HCT116 (cell line): ENCODE measurements around the gene RNH1. TPM values are rescaled to one million over a fixed set of nuclear protein-coding genes. Genes with fewer than 3 reads are reported as not detected.

Experiments used
- ATAC-seq: fragments of 200-7000 bp; cut with Tn5 transposase; 2 replicates; pipeline ENCODE4 v1.9.1; 2020; ENCODE audit warnings: mild to moderate bottlenecking, moderate library complexity
- BruUV-seq: library from RNA; stranded (reverse); fragments of 400-500 nt; replicated peaks from 2 replicates; lab custom pipeline; 2021; lab: Mats Ljungman, UMichigan
- CTCF ChIA-PET: fragments of 300-600 bp; sonication (Branson Sonifier 250); formaldehyde crosslinking; loops from one replicate; lab custom pipeline; 2021; ENCODE audit warnings: antibody characterized with exemption; lab: Charles Lee
- POLR2A ChIA-PET: fragments of 300-600, 350-600 bp; sonication (Branson Sonifier 250); formaldehyde crosslinking; loops from one replicate; lab custom pipeline; 2021; ENCODE audit warnings: antibody characterized with exemption; lab: Charles Lee
- RAD21 ChIA-PET, 2 experiments: fragments of 300-600 bp; sonication (Branson Sonifier 250); formaldehyde crosslinking; loops; one replicate each; lab custom pipeline; 2023; ENCODE audit warnings: low total read pairs in 2 of 2; ENCODE audit not compliant: uncharacterized antibody in 2 of 2, unreplicated experiment in 2 of 2, low non-redundant PET in 1 of 2; lab: Charles Lee
- DNase-seq: peaks from one replicate; pipeline ENCODE4 v3.0.0-alpha.2; 2010; ENCODE audit warnings: low read depth, low spot score
- H2AFZ ChIP-seq: fragments of 200-600 bp; shearing (Covaris generic), sonication (generic); 2 replicates; pipeline ENCODE4 v1.6.1; 2017; ENCODE audit warnings: low read depth, mixed run types, mixed read lengths, antibody characterized with exemption, low read length; ENCODE audit not compliant: poor library complexity, severe bottlenecking
- H3K27ac ChIP-seq: 2 replicates; pipeline ENCODE4 v1.5.1; 2012; ENCODE audit warnings: low read depth, low read length
- H3K27me3 ChIP-seq: fragments of 200-600 bp; sonication (generic); 2 replicates; pipeline ENCODE4 v1.6.1; 2016; ENCODE audit warnings: mixed run types, low read length, mixed read lengths; ENCODE audit not compliant: insufficient read depth
- H3K36me3 ChIP-seq, 2 experiments: fragments of 200-500 bp in 1 of 2; fragments of 200-600 bp in 1 of 2; sonication (Bioruptor generic) in 1 of 2; sonication (generic) in 1 of 2; 2 replicates each; pipeline versions ENCODE4 v1.5.1 to v1.6.1; 2014 to 2016; ENCODE audit warnings: low read length in 2 of 2, inconsistent platforms in 1 of 2, mixed read lengths in 1 of 2, mixed run types in 1 of 2; ENCODE audit not compliant: insufficient read depth in 2 of 2, control insufficient read depth in 1 of 2
- H3K4me1 ChIP-seq, 2 experiments: fragments of 200-600 bp in 1 of 2; sonication (generic) in 1 of 2; 2 replicates each; pipeline versions ENCODE4 v1.5.1 to v1.6.1; 2012 to 2017; ENCODE audit warnings: low read length in 2 of 2, inconsistent platforms in 1 of 2, mild to moderate bottlenecking in 1 of 2, mixed read lengths in 1 of 2, mixed run types in 1 of 2, moderate library complexity in 1 of 2; ENCODE audit not compliant: insufficient read depth in 2 of 2, control insufficient read depth in 1 of 2
- H3K4me2 ChIP-seq: fragments of 200-600 bp; sonication (generic); 2 replicates; pipeline ENCODE4 v1.6.1; 2017; ENCODE audit warnings: mixed run types, low read length, mixed read lengths
- H3K4me3 ChIP-seq, 2 experiments: fragments of 200-600 bp in 1 of 2; sonication (generic) in 1 of 2; replicated peaks in 1 of 2; 2 replicates each; pipeline ENCODE4 v1.5.1; 2011 to 2016; ENCODE audit warnings: low read length in 2 of 2, control low read depth in 1 of 2, low read depth in 1 of 2, mild to moderate bottlenecking in 1 of 2, mixed read lengths in 1 of 2, mixed run types in 1 of 2
- H3K79me2 ChIP-seq: fragments of 200-600 bp; sonication (generic); 2 replicates; pipeline ENCODE4 v1.6.1; 2017; ENCODE audit warnings: mild to moderate bottlenecking, mixed run types, low read length, moderate library complexity, mixed read lengths; ENCODE audit not compliant: insufficient read depth
- H3K9ac ChIP-seq: fragments of 200-600 bp; sonication (generic); 2 replicates; pipeline ENCODE4 v1.6.1; 2016; ENCODE audit warnings: low read length, mixed read lengths
- H3K9me2 ChIP-seq: fragments of 200-600 bp; sonication (generic), shearing (Covaris generic); 2 replicates; pipeline ENCODE4 v1.6.1; 2017; ENCODE audit warnings: mixed run types, mild to moderate bottlenecking, moderate library complexity; ENCODE audit not compliant: insufficient read depth
- H3K9me3 ChIP-seq, 2 experiments: fragments of 200-500 bp in 1 of 2; fragments of 200-600 bp in 1 of 2; sonication (Bioruptor generic) in 1 of 2; sonication (generic) in 1 of 2; 2 replicates each; pipeline ENCODE4 v1.6.1; 2014 to 2017; ENCODE audit warnings: low read length in 2 of 2, mixed read lengths in 2 of 2, inconsistent platforms in 1 of 2, low read depth in 1 of 2, mild to moderate bottlenecking in 1 of 2, mixed run types in 1 of 2, moderate library complexity in 1 of 2; ENCODE audit not compliant: control insufficient read depth in 1 of 2, insufficient read depth in 1 of 2
- H4K20me1 ChIP-seq: fragments of 200-600 bp; sonication (generic), shearing (Covaris generic); 2 replicates; pipeline ENCODE4 v1.6.1; 2017; ENCODE audit warnings: mixed run types, mild to moderate bottlenecking, moderate library complexity; ENCODE audit not compliant: insufficient read depth
- ATF3 ChIP-seq: IDR thresholded peaks from 2 replicates; pipeline ENCODE4 v1.6.1; 2012
- CBX3 ChIP-seq: IDR thresholded peaks from 2 replicates; pipeline ENCODE4 v1.6.1; 2012; ENCODE audit warnings: low read depth
- CEBPB ChIP-seq: IDR thresholded peaks from 2 replicates; pipeline ENCODE4 v1.6.1; 2012; ENCODE audit warnings: low read depth
- EGR1 ChIP-seq: IDR thresholded peaks from 2 replicates; pipeline ENCODE4 v1.6.1; 2012; ENCODE audit warnings: low read depth
- ELF1 ChIP-seq: IDR thresholded peaks from 2 replicates; pipeline ENCODE4 v1.6.1; 2012; ENCODE audit warnings: low read depth, borderline replicate concordance
- EZH2 ChIP-seq: fragments of 200-600 bp; sonication (generic); IDR thresholded peaks from 2 replicates; pipeline ENCODE4 v1.6.1; 2017; ENCODE audit warnings: antibody characterized with exemption, mixed run types
- JUND ChIP-seq: IDR thresholded peaks from 2 replicates; pipeline ENCODE4 v1.6.1; 2012
- MAX ChIP-seq: IDR thresholded peaks from 2 replicates; pipeline ENCODE4 v1.6.1; 2012
- POLR2A ChIP-seq: IDR thresholded peaks from 2 replicates; pipeline ENCODE4 v1.7.0; 2011; ENCODE audit warnings: borderline replicate concordance; ENCODE audit not compliant: insufficient read depth, insufficient read length; ENCODE audit errors: extremely low read depth
- RAD21 ChIP-seq: IDR thresholded peaks from 2 replicates; pipeline ENCODE4 v1.6.1; 2012; ENCODE audit warnings: low read depth, mild to moderate bottlenecking
- REST ChIP-seq: IDR thresholded peaks from 2 replicates; pipeline ENCODE4 v1.6.1; 2012; ENCODE audit warnings: low read depth
- TCF7L2 ChIP-seq: IDR thresholded peaks from 2 replicates; pipeline ENCODE4 v1.7.0; 2011; ENCODE audit warnings: borderline replicate concordance, inconsistent platforms; ENCODE audit not compliant: insufficient read depth, insufficient read length; ENCODE audit errors: extremely low read depth
- ZBTB33 ChIP-seq: IDR thresholded peaks from 2 replicates; pipeline ENCODE4 v1.6.1; 2011; ENCODE audit warnings: mild to moderate bottlenecking, low read length, moderate library complexity; ENCODE audit not compliant: insufficient replicate concordance; ENCODE audit errors: extremely low read depth
- ZFX ChIP-seq: fragments of 450-650 bp; IDR thresholded peaks from 2 replicates; pipeline ENCODE4 v1.6.1; 2017
- intact Hi-C: fragments of 100-400 bp; cut with micrococcal nuclease; formaldehyde crosslinking; loops from 2 replicates; pipeline ENCODE4 v1.10.0; 2022
- total RNA-seq: library from RNA; stranded (reverse); gene quantifications from one replicate; pipeline ENCODE4 v1.2.1, GENCODE V29; 2021; ENCODE audit not compliant: unreplicated experiment

The RNH1 gene
- total RNA-seq, 1 experiment from 2014 or later, result 120 TPM

- intact Hi-C loops, result no loop called here
- Histone ChIP-seq H3K9me2 (no peaks in the 10 kb centered on the region), H3K9me3 (no peaks in the 10 kb centered on the region), H3K9ac (no peak overlapping the region), H3K36me3 (peaks cover 3% of the 10 kb centered on the region in 2 experiments; a peak in 2 of 4 replicates), H3K4me1 (no peaks in the 10 kb centered on the region)
- TF ChIP-seq ZBTB33, result no peak
- no peak for TF ChIP-seq ZFX
- TF ChIP-seq CEBPB, result no peak
- TF ChIP-seq EZH2, result no peak
- TF ChIP-seq POLR2A, result no peak
- no peak for TF ChIP-seq REST
- no peak for TF ChIP-seq ELF1
- no peak for TF ChIP-seq MAX
- TF ChIP-seq TCF7L2, result no peak
- TF ChIP-seq JUND, result no peak
- TF ChIP-seq RAD21, result no peak
- TF ChIP-seq CBX3, result no peak
- no peak for TF ChIP-seq ATF3
- no peak for TF ChIP-seq EGR1
- TF ChIP-seq, all 23 proteins: peak for 0
- no peak overlapping the region for H3K27ac ChIP-seq
- no peak overlapping the region for H2AFZ ChIP-seq
- POLR2A ChIA-PET, result no interaction called here
- no peak for ATAC-seq
- no peaks in the 10 kb centered on the region for H4K20me1 ChIP-seq
- BruUV-seq, result no TSS peak
- H3K27me3 ChIP-seq, result no peaks in the 10 kb centered on the region
- H3K79me2 ChIP-seq, result peaks cover 47% of the 10 kb centered on the region
- no peak overlapping the region for H3K4me2 ChIP-seq
- H3K4me3 ChIP-seq, result no peak overlapping the region
- RAD21 ChIA-PET, result no interaction called here
- CTCF ChIA-PET, result no interaction called here
- no peak for DNase-seq
These were observed 46.5 kb downstream of the RNH1 start for GRCh38 chr11:460331-461199.
